ENCODE measurements around the gene EXOC7.

- TF ChIP-seq CTCF (IDR thresholded peaks at IDR 0.05; ENCODE audit: poor library complexity, severe bottlenecking) (no peak), EP300 (conservative IDR thresholded peaks at IDR 0.05; ENCODE audit: poor library complexity, severe bottlenecking) (no peak), POLR2AphosphoS5 (IDR thresholded peaks at IDR 0.05) (no peak), REST (IDR thresholded peaks at IDR 0.05; ENCODE audit: borderline replicate concordance) (no peak), RAD21 (conservative IDR thresholded peaks at IDR 0.05) (no peak), EZH2 (IDR thresholded peaks at IDR 0.05; ENCODE audit: borderline replicate concordance, insufficient read depth, low read length, poor library complexity, severe bottlenecking) (no peak), TAF1 (IDR thresholded peaks at IDR 0.05; ENCODE audit: low read depth) (no peak), MXI1 (conservative IDR thresholded peaks at IDR 0.05; ENCODE audit: poor library complexity, severe bottlenecking) (no peak), SMC3 (conservative IDR thresholded peaks at IDR 0.05; ENCODE audit: poor library complexity) (no peak)
These were observed 48.4 kb upstream of the EXOC7 start for GRCh38 chr17:76151896-76152454.
